Smooth muscle cell of the coronary artery (primary cell): ENCODE data around the gene OR8U1. TPM values are rescaled to one million over a fixed set of nuclear protein-coding genes. Genes with fewer than 3 reads are reported as not detected.

Source experiments
- total RNA-seq: library from RNA; depleted of rRNA; stranded (reverse); fragments of >200 nt; gene quantifications from 2 replicates; pipeline ENCODE4 v1.2.3, GENCODE V29; 2014; ENCODE audit warnings: low replicate concordance

Gene OR8U1
- not detected in 2 replicates for total RNA-seq

GRCh38 chr11:56375324-56375723 lies at the start of gene OR8U1:
TSS of gene OR8U1 (plus strand) at chr11:56375624. CDS start at chr11:56375624, 0 bp downstream.

DNA sequence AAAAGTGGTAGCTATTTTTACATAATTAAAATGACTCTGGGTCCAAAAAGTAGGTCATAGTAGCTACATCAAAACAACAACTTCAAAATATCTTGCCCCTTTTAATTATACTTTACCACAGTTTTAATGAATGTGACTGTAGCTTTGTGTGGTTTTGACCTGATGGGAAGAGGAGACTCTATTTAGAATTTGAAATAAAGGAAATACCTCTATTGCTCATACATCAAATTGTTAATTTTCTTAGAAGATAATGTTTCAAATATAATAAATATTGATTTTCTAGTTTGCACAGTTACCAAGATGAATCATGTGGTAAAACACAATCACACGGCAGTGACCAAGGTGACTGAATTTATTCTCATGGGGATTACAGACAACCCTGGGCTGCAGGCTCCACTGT lies 29.7 kb upstream of the OR8U1 start, which contains the start of gene OR8K1:
TSS of gene OR8K1 (plus strand) at position 301 of the 400 bp plus-strand sequence. CDS start at position 301, 0 bp downstream.

DNA sequence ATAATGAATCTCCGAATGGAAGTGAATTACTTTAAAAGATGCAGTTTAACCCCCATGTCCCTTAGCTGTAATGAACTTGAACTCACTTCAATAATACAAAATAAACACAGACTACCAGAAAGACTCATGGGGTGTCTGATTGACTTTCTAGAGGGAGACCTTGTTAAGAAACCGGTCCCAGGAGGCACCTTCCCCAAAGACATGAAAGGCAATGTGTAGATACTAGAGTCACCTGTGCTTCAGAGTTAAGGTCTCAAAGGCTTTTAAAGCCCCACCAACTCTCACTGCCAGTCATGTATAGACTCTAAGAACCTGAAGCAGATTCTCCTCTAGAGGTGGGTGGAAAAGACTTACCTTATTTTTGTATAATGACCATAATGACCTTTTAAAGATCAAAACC lies 21.4 kb upstream of the OR8U1 start, which contains the start of gene OR8J1:
TSS of gene OR8J1 (plus strand) at position 301 of the 400 bp plus-strand sequence. CDS start 5,956 bp downstream, outside the sequence.

GRCh38 chr11:56412396-56412795 lies 37.0 kb downstream of the OR8U1 start, which contains the start of gene OR5AL1:
TSS of gene OR5AL1 (plus strand) at chr11:56412696.

Other genes starting within 250 kb of the OR8U1 start
- not detected in 2 replicates for gene OR8J3, start 235.4 kb upstream of the OR8U1 start, total RNA-seq
- gene OR8K5, start 215.3 kb upstream of the OR8U1 start, total RNA-seq = not detected in 2 replicates
- gene OR5J2, start 199.0 kb upstream of the OR8U1 start, total RNA-seq = not detected in 2 replicates
- not detected in 2 replicates for gene OR5T2, start 141.4 kb upstream of the OR8U1 start, total RNA-seq
- not detected in 2 replicates for gene OR5T3, start 123.4 kb upstream of the OR8U1 start, total RNA-seq
- not detected in 2 replicates for gene OR5T1, start 101.5 kb upstream of the OR8U1 start, total RNA-seq
- not detected in 2 replicates for gene OR8H1, start 83.4 kb upstream of the OR8U1 start, total RNA-seq
- not detected in 2 replicates for gene OR8K3, start 60.5 kb upstream of the OR8U1 start, total RNA-seq
- not detected in 2 replicates for gene OR8K1, start 29.6 kb upstream of the OR8U1 start, total RNA-seq
- not detected in 2 replicates for gene OR8J1, start 21.3 kb upstream of the OR8U1 start, total RNA-seq
- gene OR5AL1, start 37.1 kb downstream of the OR8U1 start, total RNA-seq = not detected in 2 replicates
- not detected in 2 replicates for gene OR5M3, start 97.7 kb downstream of the OR8U1 start, total RNA-seq
- not detected in 2 replicates for gene OR5M8, start 115.7 kb downstream of the OR8U1 start, total RNA-seq
- gene OR5M11, start 167.6 kb downstream of the OR8U1 start, total RNA-seq = not detected in 2 replicates
- not detected in 2 replicates for gene OR5M10, start 202.1 kb downstream of the OR8U1 start, total RNA-seq
- not detected in 2 replicates for gene OR5M1, start 239.2 kb downstream of the OR8U1 start, total RNA-seq